Right lobe of liver (tissue), 4 donors: ENCODE measurements around the gene SPAG5.

ENCODE experiments used
- POLR2A ChIP-seq: fragments of 450-650 bp; IDR thresholded peaks from one replicate; pipeline ENCODE4 v1.6.1; 2017; ENCODE audit warnings: antibody characterized with exemption, mild to moderate bottlenecking
- TF ChIP-seq, protein P1 (sequence below), 4 donors: fragments of 200-600 bp in 3 of 4; fragments of 450-650 bp in 1 of 4; IDR thresholded peaks; one replicate each; pipeline versions ENCODE4 v1.5.1 to v1.8.0; 2016 to 2022; ENCODE audit warnings: antibody characterized with exemption in 4 of 4, mild to moderate bottlenecking in 2 of 4
- donor health status: DM: no; HTN: no; CAD: no.
- donor health status: DM: no; HTN: no; CAD: no.
- donor health status: DM: no; HTN: yes; CAD: no.

DNA sequence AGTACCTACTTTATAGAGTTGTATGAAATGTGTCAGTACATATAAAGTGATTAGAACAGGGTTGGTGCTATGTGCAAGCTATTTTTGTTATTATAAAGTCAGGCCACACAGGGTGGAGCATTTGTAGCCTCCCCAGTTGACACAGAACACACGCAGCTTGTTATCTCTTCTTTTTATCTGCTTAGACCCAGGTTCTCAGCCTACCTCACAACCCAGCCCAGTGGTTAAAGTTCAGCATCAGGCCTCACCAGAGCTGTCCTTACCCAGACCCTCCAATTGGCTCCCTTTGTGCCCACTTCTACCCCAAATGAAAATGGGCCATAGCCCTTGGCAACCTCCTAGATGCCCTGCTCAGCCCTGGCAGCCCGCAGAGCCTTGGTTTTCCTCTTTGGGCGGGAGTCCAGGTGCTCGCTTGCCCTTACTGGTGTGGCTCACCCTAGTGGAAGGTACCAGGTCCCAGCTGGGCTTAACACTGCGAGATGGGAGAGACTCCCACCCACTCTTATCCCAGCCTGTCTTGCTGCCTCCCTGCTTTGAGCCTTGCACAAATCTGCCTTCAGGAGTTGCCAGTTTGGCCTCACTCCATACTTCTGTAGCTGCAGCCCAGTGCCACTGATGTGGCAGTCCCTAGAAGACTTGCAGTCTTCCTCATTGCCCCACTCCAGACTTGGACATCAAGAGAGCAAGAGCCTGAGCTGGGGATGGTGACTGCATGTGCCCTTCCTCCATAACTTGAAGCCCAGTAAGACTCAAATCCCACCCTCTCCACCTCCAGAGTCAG lies 26.4 kb downstream of the SPAG5 start:
- no peak for TF ChIP-seq POLR2A
- TF ChIP-seq, protein P1, sequence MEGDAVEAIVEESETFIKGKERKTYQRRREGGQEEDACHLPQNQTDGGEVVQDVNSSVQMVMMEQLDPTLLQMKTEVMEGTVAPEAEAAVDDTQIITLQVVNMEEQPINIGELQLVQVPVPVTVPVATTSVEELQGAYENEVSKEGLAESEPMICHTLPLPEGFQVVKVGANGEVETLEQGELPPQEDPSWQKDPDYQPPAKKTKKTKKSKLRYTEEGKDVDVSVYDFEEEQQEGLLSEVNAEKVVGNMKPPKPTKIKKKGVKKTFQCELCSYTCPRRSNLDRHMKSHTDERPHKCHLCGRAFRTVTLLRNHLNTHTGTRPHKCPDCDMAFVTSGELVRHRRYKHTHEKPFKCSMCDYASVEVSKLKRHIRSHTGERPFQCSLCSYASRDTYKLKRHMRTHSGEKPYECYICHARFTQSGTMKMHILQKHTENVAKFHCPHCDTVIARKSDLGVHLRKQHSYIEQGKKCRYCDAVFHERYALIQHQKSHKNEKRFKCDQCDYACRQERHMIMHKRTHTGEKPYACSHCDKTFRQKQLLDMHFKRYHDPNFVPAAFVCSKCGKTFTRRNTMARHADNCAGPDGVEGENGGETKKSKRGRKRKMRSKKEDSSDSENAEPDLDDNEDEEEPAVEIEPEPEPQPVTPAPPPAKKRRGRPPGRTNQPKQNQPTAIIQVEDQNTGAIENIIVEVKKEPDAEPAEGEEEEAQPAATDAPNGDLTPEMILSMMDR (IDR thresholded peaks at IDR 0.05): no peak
